ENCODE data around the gene ALS2CL. TPM values are rescaled to one million over a fixed set of nuclear protein-coding genes. Genes with fewer than 3 reads are reported as not detected.
"Not testable (repeated sequence)": the region's sequence is repeated elsewhere in the genome, so short reads cannot be mapped to it uniquely, and the experiment has no call there.

ALS2CL gene
- total RNA-seq, 2 donors from 2014 or later: 21.1 to 38.4 TPM

- not testable (repeated sequence) for H3K9me3 ChIP-seq (ENCODE audit: control insufficient read depth, low read length, poor library complexity, severe bottlenecking); ATAC-seq; H3K4me3 Mint-ChIP-seq; H3K27ac Mint-ChIP-seq; H3K36me3 Mint-ChIP-seq (ENCODE audit: low read depth); H3K27me3 Mint-ChIP-seq; DNase-seq
- peaks cover 13% of the 10 kb centered on the region for H3K4me1 Mint-ChIP-seq
These were observed 10.9 kb upstream of the ALS2CL start for GRCh38 chr3:46704346-46704745.

GRCh38 chr3:46703013-46703520, 9.6 kb upstream of the ALS2CL start:
- Mint-ChIP-seq H3K4me3 (no peak overlapping the region), H3K27ac (no peak overlapping the region), H3K36me3 (ENCODE audit: low read depth) (no peaks in the 10 kb centered on the region), H3K27me3 (no peaks in the 10 kb centered on the region), H3K4me1 (peaks cover 14% of the 10 kb centered on the region)
- ATAC-seq: no peak
- DNase-seq: no peak
- H3K9me3 ChIP-seq (ENCODE audit: control insufficient read depth, low read length, poor library complexity, severe bottlenecking): no peaks in the 10 kb centered on the region

GRCh38 chr3:46702246-46703012, 8.9 kb upstream of the ALS2CL start:
- no peaks in the 10 kb centered on the region for H3K9me3 ChIP-seq (ENCODE audit: control insufficient read depth, low read length, poor library complexity, severe bottlenecking)
- Mint-ChIP-seq H3K27me3 (no peaks in the 10 kb centered on the region), H3K4me3 (peak overlapping the region; percentile 56), H3K4me1 (peaks cover 17% of the 10 kb centered on the region), H3K36me3 (ENCODE audit: low read depth) (no peaks in the 10 kb centered on the region), H3K27ac (no peak overlapping the region)
- ATAC-seq: no peak
- no peak for DNase-seq

- H3K4me3 Mint-ChIP-seq: peak within 1 kb of the TSS; percentile 64
- H3K27me3 Mint-ChIP-seq: no peaks in the 10 kb centered on the region
- DNase-seq: no peak
These were observed 7.9 kb upstream of the ALS2CL start, which contains the start of gene TMIE for GRCh38 chr3:46701181-46701939. Gene TMIE, plus strand, starts transcription at chr3:46701392. Its CDS starts 96 bp downstream, at chr3:46701488.

GRCh38 chr3:46700772-46701171, 7.3 kb upstream of the ALS2CL start:
- Mint-ChIP-seq H3K4me1 (peaks cover 26% of the 10 kb centered on the region), H3K27me3 (no peaks in the 10 kb centered on the region), H3K36me3 (ENCODE audit: low read depth) (no peaks in the 10 kb centered on the region), H3K27ac (no peak overlapping the region), H3K4me3 (peak overlapping the region; percentile 64)
- no peaks in the 10 kb centered on the region for H3K9me3 ChIP-seq (ENCODE audit: control insufficient read depth, low read length, poor library complexity, severe bottlenecking)
- no peak for DNase-seq
- ATAC-seq: no peak

More at GRCh38 chr3:46701181-46701939, 7.9 kb upstream of the ALS2CL start, which contains the start of gene TMIE:
- no peaks in the 10 kb centered on the region for H3K9me3 ChIP-seq (ENCODE audit: control insufficient read depth, low read length, poor library complexity, severe bottlenecking)
- ATAC-seq: peak; percentile 22
- Mint-ChIP-seq H3K4me1 (peaks cover 21% of the 10 kb centered on the region), H3K27ac (no peak within 1 kb of the TSS), H3K36me3 (ENCODE audit: low read depth) (no peaks in the 10 kb centered on the region)

- no peak overlapping the region for H3K4me3 Mint-ChIP-seq
These were observed 6.4 kb upstream of the ALS2CL start for GRCh38 chr3:46699676-46700523.

GRCh38 chr3:46695962-46696894, 2.7 kb upstream of the ALS2CL start:
- Mint-ChIP-seq H3K27me3 (no peaks in the 10 kb centered on the region), H3K4me1 (peaks cover 42% of the 10 kb centered on the region), H3K4me3 (peak overlapping the region; percentile 92), H3K27ac (peak overlapping the region; percentile 83), H3K36me3 (ENCODE audit: low read depth) (no peaks in the 10 kb centered on the region)
- no peaks in the 10 kb centered on the region for H3K9me3 ChIP-seq (ENCODE audit: control insufficient read depth, low read length, poor library complexity, severe bottlenecking)
- ATAC-seq (no peak), DNase-seq (no peak)

More at GRCh38 chr3:46699676-46700523, 6.4 kb upstream of the ALS2CL start:
- no peaks in the 10 kb centered on the region for H3K9me3 ChIP-seq (ENCODE audit: control insufficient read depth, low read length, poor library complexity, severe bottlenecking)
- no peaks in the 10 kb centered on the region for H3K36me3 Mint-ChIP-seq (ENCODE audit: low read depth)
- H3K27me3 Mint-ChIP-seq: no peaks in the 10 kb centered on the region
- H3K27ac Mint-ChIP-seq: no peak overlapping the region
- no peak for ATAC-seq
- DNase-seq: no peak
- peaks cover 32% of the 10 kb centered on the region for H3K4me1 Mint-ChIP-seq

- H3K9me3 ChIP-seq (ENCODE audit: control insufficient read depth, low read length, poor library complexity, severe bottlenecking): no peaks in the 10 kb centered on the region
- ATAC-seq (peak; percentile 30), DNase-seq (peak in 1 of 3 donors; percentile 24)
- H3K27me3 Mint-ChIP-seq: no peaks in the 10 kb centered on the region
- peak overlapping the region; percentile 83 for H3K27ac Mint-ChIP-seq
- peak overlapping the region; percentile 92 for H3K4me3 Mint-ChIP-seq
- H3K4me1 Mint-ChIP-seq: peaks cover 49% of the 10 kb centered on the region
- no peaks in the 10 kb centered on the region for H3K36me3 Mint-ChIP-seq (ENCODE audit: low read depth)
These were observed 1.9 kb upstream of the ALS2CL start for GRCh38 chr3:46695177-46695961.

GRCh38 chr3:46694520-46694919, 1.0 kb upstream of the ALS2CL start:
- H3K9me3 ChIP-seq (ENCODE audit: control insufficient read depth, low read length, poor library complexity, severe bottlenecking): no peaks in the 10 kb centered on the region
- H3K27ac Mint-ChIP-seq: peak overlapping the region; percentile 83
- peak overlapping the region; percentile 92 for H3K4me3 Mint-ChIP-seq
- ATAC-seq (no peak), DNase-seq (no peak)
- no peaks in the 10 kb centered on the region for H3K27me3 Mint-ChIP-seq
- H3K36me3 Mint-ChIP-seq (ENCODE audit: low read depth): no peaks in the 10 kb centered on the region
- peaks cover 54% of the 10 kb centered on the region for H3K4me1 Mint-ChIP-seq

GRCh38 chr3:46693892-46694226, 380 bp upstream of the ALS2CL start:
- Mint-ChIP-seq H3K4me3 (peak overlapping the region; percentile 92), H3K27me3 (no peaks in the 10 kb centered on the region), H3K4me1 (peaks cover 53% of the 10 kb centered on the region), H3K27ac (peak overlapping the region; percentile 60), H3K36me3 (ENCODE audit: low read depth) (no peaks in the 10 kb centered on the region)
- ATAC-seq (peak; percentile 55), DNase-seq (peak in 1 of 3 donors; percentile 22)
- no peaks in the 10 kb centered on the region for H3K9me3 ChIP-seq (ENCODE audit: control insufficient read depth, low read length, poor library complexity, severe bottlenecking)

- Mint-ChIP-seq H3K27me3 (no peaks in the 10 kb centered on the region), H3K27ac (peak overlapping the region; percentile 78), H3K36me3 (ENCODE audit: low read depth) (no peaks in the 10 kb centered on the region), H3K4me1 (peaks cover 51% of the 10 kb centered on the region), H3K4me3 (peak overlapping the region; percentile 92)
- DNase-seq: no peak
- no peak for ATAC-seq
- no peaks in the 10 kb centered on the region for H3K9me3 ChIP-seq (ENCODE audit: control insufficient read depth, low read length, poor library complexity, severe bottlenecking)
These were observed 901 bp downstream of the ALS2CL start for GRCh38 chr3:46692566-46692990.

All from T-helper 17 cell (primary cell).